ENCODE results near the gene AGO1. TPM values are rescaled to one million over a fixed set of nuclear protein-coding genes. Genes with fewer than 3 reads are reported as not detected.

AGO1 gene
- total and polyA plus RNA-seq, 2 of the 13 experiments (the other 11 are each of a cell fraction or from before 2014, with no cell fraction given), result 9.2 to 18.6 TPM

DNA sequence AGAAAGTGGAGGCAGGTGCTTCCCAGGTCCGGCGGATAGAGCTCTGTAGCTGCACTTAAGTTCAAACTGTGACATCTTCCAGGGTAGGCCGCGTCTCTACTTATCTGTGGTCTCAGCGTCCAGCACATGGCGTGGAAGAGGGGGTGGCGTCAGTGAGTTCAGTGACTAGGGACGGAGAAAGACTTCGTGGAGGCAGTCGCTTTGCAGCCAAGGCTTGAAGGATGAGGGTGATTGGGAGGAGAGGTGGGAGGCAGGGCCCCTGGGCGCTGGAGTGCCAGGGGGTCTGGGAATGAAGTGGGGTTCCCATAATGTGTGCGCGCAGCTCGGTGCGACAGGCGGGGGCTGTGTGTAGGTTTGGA lies 444 bp upstream of the AGO1 start (continued):
- TF ChIP-seq, protein P1, sequence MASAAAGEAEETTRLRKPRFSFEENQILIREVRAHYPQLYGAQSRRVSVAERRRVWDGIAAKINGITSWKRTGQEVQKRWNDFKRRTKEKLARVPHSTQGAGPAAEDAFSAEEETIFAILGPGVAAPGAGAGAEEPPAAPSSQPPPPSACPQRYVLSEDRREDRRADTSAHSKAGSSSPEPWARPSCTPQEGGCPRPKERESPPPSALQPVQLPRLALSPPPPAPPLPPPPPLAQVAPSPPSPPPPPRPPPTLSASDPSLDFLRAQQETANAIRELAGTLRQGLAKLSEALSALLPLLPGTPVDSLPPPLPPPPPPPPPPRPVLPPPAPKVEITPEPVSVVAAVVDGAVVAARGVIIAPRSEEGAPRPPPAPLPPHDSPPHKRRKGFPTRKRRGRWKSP (CRISPR knock-in tag; IDR thresholded peaks at IDR 0.05), result no peak
- TF ChIP-seq ZNF234 (CRISPR knock-in tag; conservative IDR thresholded peaks at IDR 0.05) (0 out of 2 replicates have a peak, but pooled peaks have one; percentile 33), PLSCR1 (CRISPR knock-in tag; IDR thresholded peaks at IDR 0.05; ENCODE audit: borderline replicate concordance) (no peak)

GRCh38 chr1:35883635-35884101 lies 659 bp downstream of the AGO1 start:
- ChIA-PET CTCF (ENCODE audit: low intra/inter-chr PET ratio, low total read pairs) (no interaction called here), POLR2A (interaction anchor here (1.1 to 1.3 kb wide), 2 partner anchors 8 to 47 kb away, joined by 3 to 5 read pairs; partner anchors contain the start of gene AGO3)
- H3K4me2 ChIP-seq (ENCODE audit: low read depth, low read length), result peak overlapping the region; percentile 73
- BruUV-seq (replicated peaks), result no TSS peak
- ATAC-seq (peak; percentile 64), DNase-seq (ENCODE audit: low spot score) (peak; percentile 23), FAIRE-seq (no peak)
- H3K27ac ChIP-seq (ENCODE audit: extremely low read length, insufficient read depth, low read length), result peak overlapping the region; percentile 59
- H3K27me3 ChIP-seq (ENCODE audit: control insufficient read depth in 1 of 2, insufficient read depth in 2 of 2, low read length in 2 of 2), result no peaks in the 10 kb centered on the region; a peak in 1 of 5 replicates
- H3K9ac ChIP-seq (ENCODE audit: insufficient read depth, low read depth, low read length), result peak overlapping the region; percentile 91
- H2AFZ ChIP-seq (ENCODE audit: low read length), result peak overlapping the region; percentile 42
- intact Hi-C loops (cut with micrococcal nuclease; ENCODE audit: unreplicated experiment), result no loop called here
- WGBS (ENCODE audit: low lambda C conversion rate), result 25% methylated on average over 4 of the region's 29 CpGs
- H3K4me1 ChIP-seq (ENCODE audit: insufficient read depth, low read length), result peaks cover 55% of the 10 kb centered on the region
- peaks cover 2 to 5% of the 10 kb centered on the region in 2 experiments; a peak in 2 of 5 replicates for H3K36me3 ChIP-seq (replicated peaks in 1 of 2; ENCODE audit: control insufficient read depth in 1 of 2, insufficient read depth in 2 of 2, low read length in 2 of 2)
- H3K9me3 ChIP-seq (ENCODE audit: low read length), result no peaks in the 10 kb centered on the region
- in situ Hi-C loops (cut with HindIII; ENCODE audit: extremely low pct_ligation_motif_present, low pct_unique_long_range_greater_than_20kb), result no loop called here
- peak overlapping the region; percentile 77 to 99 (median 95) for H3K4me3 ChIP-seq (replicated peaks in 1 of 3; ENCODE audit: insufficient read depth in 1 of 3, low read depth in 2 of 3, low read length in 3 of 3)
- H3K79me2 ChIP-seq (ENCODE audit: insufficient read depth, low read length), result peaks cover 11% of the 10 kb centered on the region
- H4K20me1 ChIP-seq (ENCODE audit: insufficient read depth, low read length), result 0 out of 2 replicates have a peak, but pooled peaks cover 10% of the 10 kb centered on the region
- TF ChIP-seq ZNF550 (CRISPR knock-in tag; IDR thresholded peaks at IDR 0.05; ENCODE audit: borderline replicate concordance), result 0 out of 2 replicates have a peak, but pooled peaks have one; percentile 68
- no peak for TF ChIP-seq ZNF567 (CRISPR knock-in tag; IDR thresholded peaks at IDR 0.05; ENCODE audit: borderline replicate concordance)
- TF ChIP-seq ZNF615 (CRISPR knock-in tag; IDR thresholded peaks at IDR 0.05; ENCODE audit: borderline replicate concordance), result no peak
- TF ChIP-seq ZFP36L1 (CRISPR knock-in tag; IDR thresholded peaks at IDR 0.05), result no peak
- no peak for TF ChIP-seq ZNF616 (CRISPR knock-in tag; IDR thresholded peaks at IDR 0.05; ENCODE audit: low read depth)
- TF ChIP-seq PAF1 (CRISPR knock-in tag; IDR thresholded peaks at IDR 0.05), result no peak
- peak; percentile 75; the same call in 1 of the 2 replicates for TF ChIP-seq ZNF251 (CRISPR knock-in tag; IDR thresholded peaks at IDR 0.05)
- 0 out of 2 replicates have a peak, but pooled peaks have one; percentile 10 for TF ChIP-seq ZNF274 (CRISPR knock-in tag; IDR thresholded peaks at IDR 0.05)
- TF ChIP-seq ZNF33B (CRISPR knock-in tag; IDR thresholded peaks at IDR 0.05), result no peak
- no peak for TF ChIP-seq KDM4B (CRISPR knock-in tag; IDR thresholded peaks at IDR 0.05)
- TF ChIP-seq TEAD3 (CRISPR knock-in tag; optimal IDR thresholded peaks at IDR 0.05; ENCODE audit: borderline replicate concordance), result no peak
- TF ChIP-seq GABPB1 (CRISPR knock-in tag; IDR thresholded peaks at IDR 0.05), result peak; percentile 19; the same call in 1 of the 2 replicates
- TF ChIP-seq ZNF296 (CRISPR knock-in tag; conservative IDR thresholded peaks at IDR 0.05), result no peak
- no peak for TF ChIP-seq ZNF224 (CRISPR knock-in tag; IDR thresholded peaks at IDR 0.05)
- TF ChIP-seq, protein P2, sequence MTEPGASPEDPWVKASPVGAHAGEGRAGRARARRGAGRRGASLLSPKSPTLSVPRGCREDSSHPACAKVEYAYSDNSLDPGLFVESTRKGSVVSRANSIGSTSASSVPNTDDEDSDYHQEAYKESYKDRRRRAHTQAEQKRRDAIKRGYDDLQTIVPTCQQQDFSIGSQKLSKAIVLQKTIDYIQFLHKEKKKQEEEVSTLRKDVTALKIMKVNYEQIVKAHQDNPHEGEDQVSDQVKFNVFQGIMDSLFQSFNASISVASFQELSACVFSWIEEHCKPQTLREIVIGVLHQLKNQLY (CRISPR knock-in tag; IDR thresholded peaks at IDR 0.05), result no peak
- no peak for TF ChIP-seq NBN (conservative IDR thresholded peaks at IDR 0.05)
- TF ChIP-seq CREB3 (CRISPR knock-in tag; IDR thresholded peaks at IDR 0.05), result no peak
